ENCODE measurements around the gene ARHGAP35.

DNA sequence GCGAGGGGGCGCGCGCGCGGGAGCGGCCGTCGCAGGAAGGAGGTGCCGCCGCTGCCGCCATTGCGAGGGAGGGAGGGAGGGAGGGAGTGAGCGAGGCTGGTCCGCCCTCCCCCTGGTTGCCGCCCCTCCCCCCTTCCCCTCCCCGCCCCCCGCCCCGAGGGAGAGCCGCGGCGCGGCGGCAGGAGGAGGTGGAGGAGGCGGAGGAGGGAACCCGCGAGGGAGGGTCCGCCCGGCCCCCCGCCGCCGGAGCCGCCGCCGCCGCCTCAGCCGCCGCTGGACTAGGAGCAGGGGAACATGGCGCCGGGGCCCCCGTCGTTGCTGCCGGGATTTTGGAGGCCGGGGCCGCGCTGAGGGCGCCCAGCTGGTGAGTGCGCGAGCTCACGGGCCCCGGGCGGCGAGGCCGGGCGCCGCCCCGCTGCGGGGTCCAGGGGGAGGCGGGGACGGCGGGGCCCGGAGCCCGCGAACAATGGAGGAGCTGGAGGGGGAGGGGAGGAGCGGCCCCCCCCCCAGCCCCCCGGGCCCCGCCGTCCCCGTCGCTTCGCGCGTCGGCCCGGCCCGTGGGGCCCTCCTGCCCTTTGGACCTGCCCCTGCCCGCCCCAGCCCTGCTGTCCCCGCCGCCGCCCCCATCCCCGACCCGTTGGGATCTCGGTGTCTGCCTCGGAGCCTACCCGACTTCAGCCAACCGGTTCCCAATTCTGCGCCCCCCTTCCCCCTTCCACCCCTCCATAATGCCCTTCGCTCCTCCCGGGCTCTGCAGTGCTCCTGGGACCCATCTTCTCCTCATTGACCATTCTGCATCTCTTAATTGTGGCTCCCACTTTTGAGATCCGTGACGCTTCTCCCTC, at the start of gene ARHGAP35:
- TF ChIP-seq SP1 (IDR thresholded peaks at IDR 0.05): no peak
- no peak for TF ChIP-seq FOXA1 (IDR thresholded peaks at IDR 0.05)
- TF ChIP-seq ELF4 (IDR thresholded peaks at IDR 0.05): no peak
- TF ChIP-seq HDGF (IDR thresholded peaks at IDR 0.05; ENCODE audit: borderline replicate concordance): no peak
- TF ChIP-seq BHLHE40 (IDR thresholded peaks at IDR 0.05; ENCODE audit: borderline replicate concordance): no peak
- TF ChIP-seq TARDBP (IDR thresholded peaks at IDR 0.05): no peak
- TF ChIP-seq ARNT (IDR thresholded peaks at IDR 0.05): no peak
- no peak for TF ChIP-seq SUZ12 (IDR thresholded peaks at IDR 0.05)
